GM15510 (cell line): ENCODE results near the gene MRO.

Source experiments
- POLR2A ChIP-seq: IDR thresholded peaks from 3 replicates; pipeline ENCODE4 v1.6.1; 2011; ENCODE audit warnings: borderline replicate concordance; ENCODE audit not compliant: insufficient read length; ENCODE audit errors: extremely low read depth

MRO gene

GRCh38 chr18:50783553-50783952 is 36.3 kb downstream of the MRO start:
- no peak for TF ChIP-seq POLR2A

GRCh38 chr18:50776383-50776782 is 43.4 kb downstream of the MRO start:
- no peak for TF ChIP-seq POLR2A

GRCh38 chr18:50775726-50776125 is 44.1 kb downstream of the MRO start:
- TF ChIP-seq POLR2A, result no peak

GRCh38 chr18:50775207-50775606 is 44.6 kb downstream of the MRO start:
- TF ChIP-seq POLR2A, result no peak

DNA sequence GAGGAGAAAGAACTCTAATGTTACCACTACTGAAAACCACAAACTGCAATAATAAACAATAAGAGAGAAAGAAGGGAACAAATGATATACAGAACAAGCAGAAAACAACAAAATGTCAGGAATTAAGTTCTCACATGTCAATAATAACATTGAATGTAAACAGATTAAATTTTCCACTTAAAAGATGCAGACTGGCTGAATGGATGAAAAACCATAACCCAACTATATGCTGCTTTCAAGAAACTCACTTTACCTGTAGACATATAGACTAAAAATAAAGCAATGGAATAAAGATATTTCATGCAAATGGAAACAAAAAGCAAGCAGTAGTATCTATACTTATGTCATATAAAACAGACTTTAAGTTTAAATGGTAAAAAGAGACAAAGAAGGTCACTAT is 50.4 kb downstream of the MRO start:
- no peak for TF ChIP-seq POLR2A

DNA sequence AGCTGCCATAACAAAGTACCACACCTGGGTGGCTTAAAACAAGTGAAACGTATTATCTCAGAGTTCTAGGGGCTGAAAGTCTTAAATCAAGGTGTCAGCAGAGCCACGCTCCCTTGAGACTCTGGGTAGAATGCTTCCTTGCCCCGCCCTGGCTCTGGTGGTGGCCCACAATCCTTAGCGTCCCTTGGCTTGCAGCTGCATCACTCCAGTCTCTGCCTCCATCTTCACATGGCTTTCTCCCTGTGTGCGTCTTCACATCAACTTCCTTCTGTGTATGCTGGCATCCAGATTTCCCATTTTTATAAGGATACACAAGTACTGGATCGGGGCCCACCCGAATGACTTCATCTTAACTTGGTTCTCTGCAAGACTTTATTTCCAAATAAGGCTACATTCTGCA is 62.5 kb downstream of the MRO start:
- TF ChIP-seq POLR2A, result no peak

- TF ChIP-seq POLR2A, result no peak
Measured at GRCh38 chr18:50754297-50754696, 65.5 kb downstream of the MRO start.

DNA sequence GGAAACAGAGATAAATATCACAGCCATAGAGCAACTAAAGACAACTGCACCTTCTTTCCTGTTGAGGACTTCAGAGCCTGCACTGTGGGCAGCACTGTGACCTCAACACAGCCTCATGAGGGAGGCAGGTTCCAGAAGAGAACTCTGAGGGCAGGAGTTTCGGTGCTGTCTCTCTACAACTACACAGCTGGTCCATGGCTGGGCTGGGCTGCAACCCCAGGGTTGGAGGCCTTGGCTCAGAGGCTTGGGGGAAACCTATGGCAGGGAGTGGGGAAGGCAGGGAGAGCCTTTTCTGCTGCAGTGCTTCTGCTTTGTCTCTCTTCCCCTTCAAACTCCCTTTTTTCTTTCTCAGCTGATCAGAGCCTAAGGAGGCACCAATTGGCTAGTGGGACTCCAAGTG is 66.5 kb downstream of the MRO start:
- no peak for TF ChIP-seq POLR2A

DNA sequence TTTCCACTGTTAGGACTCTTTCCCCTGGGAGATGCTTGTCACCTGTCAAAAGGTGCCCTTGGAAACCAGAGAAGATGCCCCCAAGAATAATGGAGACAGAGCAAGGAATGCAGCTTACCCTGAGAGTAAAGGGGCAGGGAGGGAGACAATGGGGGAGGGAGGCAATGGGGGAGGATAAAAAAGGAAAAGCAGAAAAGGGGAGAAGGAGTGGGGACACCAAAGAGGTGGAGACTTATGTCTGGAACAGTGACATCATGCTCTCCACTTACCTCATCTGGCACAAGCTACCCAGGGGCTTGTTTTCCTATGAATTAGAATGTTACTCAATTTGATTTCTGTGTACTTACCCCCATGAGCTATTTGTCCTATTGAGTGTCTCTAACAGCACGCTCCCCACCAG is 67.9 kb downstream of the MRO start:
- no peak for TF ChIP-seq POLR2A

DNA sequence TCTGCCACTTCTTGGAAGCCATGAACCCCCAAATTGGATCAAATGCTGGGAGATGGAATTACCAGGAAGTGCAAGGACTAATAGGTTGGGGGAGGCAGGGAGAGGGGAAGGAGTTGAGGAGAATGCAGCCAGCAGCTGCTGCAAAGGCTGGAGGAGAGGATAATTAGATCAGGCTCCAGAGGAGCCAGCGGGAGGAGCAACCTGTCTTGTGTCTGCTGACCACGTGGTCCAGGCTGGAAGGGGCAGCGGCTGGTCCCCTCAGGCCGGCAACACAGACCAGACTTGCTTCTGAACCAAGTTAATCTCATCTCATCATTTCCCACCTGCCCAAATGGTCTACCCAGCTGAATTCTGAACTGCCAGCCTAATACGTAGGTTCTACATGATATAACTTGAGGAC is 68.3 kb downstream of the MRO start:
- TF ChIP-seq POLR2A, result no peak

GRCh38 chr18:50750546-50750945 is 69.3 kb downstream of the MRO start:
- TF ChIP-seq POLR2A, result no peak

GRCh38 chr18:50749945-50750344 is 69.9 kb downstream of the MRO start:
- no peak for TF ChIP-seq POLR2A

DNA sequence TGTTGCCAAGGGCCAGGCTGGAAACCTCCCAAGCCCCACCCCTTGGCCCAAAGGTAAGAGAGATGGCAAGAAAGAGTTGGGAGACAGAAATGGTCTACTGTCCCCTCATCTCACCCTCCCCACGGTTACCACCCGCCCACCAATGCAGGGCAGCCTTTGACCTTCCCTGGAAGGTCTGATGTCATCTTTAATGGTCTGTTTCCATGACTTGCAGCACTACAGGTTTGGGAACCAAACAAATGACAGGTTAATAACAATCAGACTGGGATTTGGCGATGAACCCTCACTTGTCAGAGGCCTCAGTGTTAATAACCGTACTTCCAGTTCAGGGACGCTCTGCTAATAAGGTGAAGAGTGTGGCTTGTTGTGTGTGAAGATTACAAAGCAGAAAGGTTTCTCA is 70.4 kb downstream of the MRO start:
- TF ChIP-seq POLR2A, result no peak

- TF ChIP-seq POLR2A, result no peak
Measured at GRCh38 chr18:50748243-50749229, 71.3 kb downstream of the MRO start.

DNA sequence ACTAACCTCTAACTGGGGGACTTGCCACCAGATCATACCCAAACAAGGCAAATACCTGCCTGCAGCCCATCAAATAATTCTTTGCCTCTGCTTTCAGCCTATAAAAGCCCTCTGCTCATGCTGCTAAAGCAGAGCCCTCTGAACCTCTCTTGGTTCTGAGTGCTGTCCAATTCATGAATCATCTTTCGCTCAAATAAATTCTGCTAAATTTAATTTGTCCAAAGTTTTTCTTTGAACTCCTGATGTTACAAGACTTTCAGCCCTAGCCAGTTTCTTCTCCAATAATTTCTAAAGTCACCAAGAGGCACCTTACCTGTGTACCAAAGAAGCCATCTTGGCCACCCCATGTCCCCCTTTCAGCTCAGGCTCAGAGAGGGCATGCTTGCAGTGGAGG is 72.0 kb downstream of the MRO start:
- no peak for TF ChIP-seq POLR2A

DNA sequence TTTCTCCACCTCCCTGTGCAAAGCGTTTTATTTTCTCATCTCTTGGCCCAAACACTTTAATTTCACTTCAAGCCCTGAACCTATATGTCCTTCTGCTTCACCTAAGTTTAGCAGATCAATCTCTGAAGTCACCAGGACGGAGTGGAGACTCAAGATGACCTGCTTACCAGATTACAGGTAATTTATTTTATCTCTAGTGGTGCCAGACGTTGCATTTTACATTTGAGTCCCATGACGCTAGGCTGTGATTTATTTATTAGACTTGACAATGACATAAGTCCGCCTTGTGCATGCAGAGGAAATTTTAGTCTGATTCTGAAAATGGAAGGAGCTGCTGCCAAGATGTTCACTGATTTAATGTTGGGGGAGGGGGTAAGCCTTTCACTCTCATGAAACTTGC is 73.9 kb downstream of the MRO start:
- TF ChIP-seq POLR2A, result no peak
